Neural crest cell (in vitro differentiated cells): Measurements from ENCODE around the gene SIGLEC7. TPM values are rescaled to one million over a fixed set of nuclear protein-coding genes. Genes with fewer than 3 reads are reported as not detected.

Experiments used
- DNase-seq: peaks from one replicate; pipeline ENCODE4 v3.0.0; 2021; ENCODE audit warnings: low read depth, mixed read lengths, low spot score
- H3K27ac Mint-ChIP-seq: one replicate; pipeline ENCODE4 v1.8.0; 2021; ENCODE audit warnings: mild to moderate bottlenecking, mixed read lengths; ENCODE audit not compliant: unreplicated experiment
- H3K27me3 Mint-ChIP-seq: 2 replicates; pipeline ENCODE4 v1.8.0; 2021; ENCODE audit warnings: low read depth, mild to moderate bottlenecking, mixed read lengths
- H3K36me3 Mint-ChIP-seq: 2 replicates; pipeline ENCODE4 v1.8.0; 2021; ENCODE audit warnings: low read depth, mild to moderate bottlenecking, mixed read lengths
- H3K4me1 Mint-ChIP-seq: 2 replicates; pipeline ENCODE4 v1.8.0; 2021; ENCODE audit warnings: mixed read lengths
- H3K4me3 Mint-ChIP-seq: one replicate; pipeline ENCODE4 v1.8.0; 2021; ENCODE audit warnings: mild to moderate bottlenecking, mixed read lengths
- H3K9me3 Mint-ChIP-seq: 2 replicates; pipeline ENCODE4 v1.8.0; 2021; ENCODE audit warnings: mixed read lengths
- CTCF ChIP-seq: fragments of 200-600 bp; sonication (generic); conservative IDR thresholded peaks from 2 replicates; pipeline ENCODE4 v1.5.0; 2021; ENCODE audit warnings: antibody characterized with exemption, mild to moderate bottlenecking
- total RNA-seq: library from RNA; stranded (reverse); gene quantifications from 2 replicates; pipeline ENCODE4 v1.2.1, GENCODE V29; 2021

The SIGLEC7 gene
- total RNA-seq, 1 donor from 2014 or later: not detected

- Mint-ChIP-seq H3K36me3 (no peaks in the 10 kb centered on the region), H3K27me3 (peaks cover 13% of the 10 kb centered on the region), H3K9me3 (no peaks in the 10 kb centered on the region), H3K4me3 (no peak overlapping the region), H3K4me1 (no peaks in the 10 kb centered on the region), H3K27ac (no peak overlapping the region)
- DNase-seq: no peak
- no peak for TF ChIP-seq CTCF
Observed at GRCh38 chr19:51195616-51196015, 53.5 kb downstream of the SIGLEC7 start.

GRCh38 chr19:51196181-51196580 lies 54.1 kb downstream of the SIGLEC7 start:
- Mint-ChIP-seq H3K36me3 (no peaks in the 10 kb centered on the region), H3K27me3 (peaks cover 10% of the 10 kb centered on the region), H3K27ac (no peak overlapping the region), H3K4me3 (no peak overlapping the region), H3K9me3 (no peaks in the 10 kb centered on the region), H3K4me1 (no peaks in the 10 kb centered on the region)
- TF ChIP-seq CTCF: no peak
- no peak for DNase-seq

GRCh38 chr19:51198641-51199040 lies 56.5 kb downstream of the SIGLEC7 start:
- Mint-ChIP-seq H3K27me3 (peaks cover 12% of the 10 kb centered on the region), H3K36me3 (no peaks in the 10 kb centered on the region), H3K27ac (no peak overlapping the region), H3K9me3 (no peaks in the 10 kb centered on the region), H3K4me3 (no peak overlapping the region), H3K4me1 (no peaks in the 10 kb centered on the region)
- DNase-seq: no peak
- TF ChIP-seq CTCF: no peak

GRCh38 chr19:51200071-51200666 lies 58.1 kb downstream of the SIGLEC7 start:
- TF ChIP-seq CTCF: no peak
- Mint-ChIP-seq H3K4me1 (no peaks in the 10 kb centered on the region), H3K27me3 (peaks cover 12% of the 10 kb centered on the region), H3K36me3 (no peaks in the 10 kb centered on the region), H3K27ac (no peak overlapping the region), H3K9me3 (no peaks in the 10 kb centered on the region), H3K4me3 (no peak overlapping the region)
- DNase-seq: no peak

- Mint-ChIP-seq H3K4me1 (no peaks in the 10 kb centered on the region), H3K4me3 (no peak overlapping the region), H3K9me3 (no peaks in the 10 kb centered on the region), H3K36me3 (no peaks in the 10 kb centered on the region), H3K27me3 (peaks cover 21% of the 10 kb centered on the region), H3K27ac (no peak overlapping the region)
- no peak for TF ChIP-seq CTCF
- no peak for DNase-seq
Observed at GRCh38 chr19:51201712-51202111, 59.6 kb downstream of the SIGLEC7 start.

Other genes starting within 250 kb of the SIGLEC7 start
- not detected in 2 replicates for gene KLK4, start 230.9 kb upstream of the SIGLEC7 start, total RNA-seq
- gene KLK5, start 189.3 kb upstream of the SIGLEC7 start, total RNA-seq: not detected in 2 replicates
- gene KLK6, start 172.7 kb upstream of the SIGLEC7 start, total RNA-seq: 1.7 and 2.5 TPM in 2 replicates
- gene KLK7, start 158.4 kb upstream of the SIGLEC7 start, total RNA-seq: not detected in 2 replicates
- not detected in 2 replicates for gene KLK8, start 140.7 kb upstream of the SIGLEC7 start, total RNA-seq
- gene KLK10, start 122.6 kb upstream of the SIGLEC7 start, total RNA-seq: not detected in 2 replicates
- not detected in 2 replicates for gene KLK11, start 115.7 kb upstream of the SIGLEC7 start, total RNA-seq
- not detected in 2 replicates for gene KLK12, start 107.3 kb upstream of the SIGLEC7 start, total RNA-seq
- gene KLK13, start 77.2 kb upstream of the SIGLEC7 start, total RNA-seq: not detected in 2 replicates
- gene KLK14, start 59.4 kb upstream of the SIGLEC7 start, total RNA-seq: 0.26 and 0.75 TPM in 2 replicates
- 8.3 and 8.4 TPM in 2 replicates for gene CTU1, start 33.9 kb upstream of the SIGLEC7 start, total RNA-seq
- not detected in 2 replicates for gene SIGLEC9, start 17.4 kb upstream of the SIGLEC7 start, total RNA-seq
- gene CD33, start 82.8 kb downstream of the SIGLEC7 start, total RNA-seq: not detected in 2 replicates
- not detected in 2 replicates for gene SIGLECL1, start 108.8 kb downstream of the SIGLEC7 start, total RNA-seq
- gene IGLON5, start 169.3 kb downstream of the SIGLEC7 start, total RNA-seq: 17.4 and 18.1 TPM in 2 replicates
- 3.1 and 3.5 TPM in 2 replicates for gene VSIG10L, start 199.8 kb downstream of the SIGLEC7 start, total RNA-seq
- gene ETFB, start 224.1 kb downstream of the SIGLEC7 start, total RNA-seq: 41.1 and 42.4 TPM in 2 replicates
- 0.84 and 1.1 TPM in 2 replicates for gene CLDND2, start 226.7 kb downstream of the SIGLEC7 start, total RNA-seq
- not detected in 2 replicates for gene NKG7, start 230.4 kb downstream of the SIGLEC7 start, total RNA-seq
- not detected in 2 replicates for gene LIM2, start 245.7 kb downstream of the SIGLEC7 start, total RNA-seq
- 0.23 and 0.50 TPM in 2 replicates for gene C19orf84, start 248.3 kb downstream of the SIGLEC7 start, total RNA-seq